ENCODE data around the gene LRP1-AS. TPM values are rescaled to one million over a fixed set of nuclear protein-coding genes. Genes with fewer than 3 reads are reported as not detected.

The LRP1-AS gene
- total and polyA plus RNA-seq, 10 of the 15 experiments (the other 5 are each of a cell fraction or from before 2014, with no cell fraction given) = not detected

GRCh38 chr12:57168058-57168457 lies 20.6 kb upstream of the LRP1-AS start:
- ChIA-PET CTCF (interaction anchor here (1.2 kb wide), 1 partner anchor 70 kb away, joined by 3 read pairs; no protein-coding TSS in a partner anchor), SMC1A (ENCODE audit: uncharacterized antibody, unreplicated experiment) (interaction anchor here (1.2 to 1.4 kb wide), 2 partner anchors 20 to 42 kb away, joined by 3 to 5 read pairs; no protein-coding TSS in a partner anchor), RAD21 (ENCODE audit: unreplicated experiment) (interaction anchor here (1.6 kb wide), 1 partner anchor 44 kb away, joined by 4 read pairs; no protein-coding TSS in a partner anchor), POLR2A (no interaction called here)
- no TSS peak for BruUV-seq (replicated peaks)
- 59% methylated on average over 10 of the region's 10 CpGs for WGBS (ENCODE audit: insufficient coverage, insufficient replicate concordance, low lambda C conversion rate, missing lambda C conversion rate)
- peaks cover 3% of the 10 kb centered on the region; the same call in 1 of the 2 replicates for H4K20me1 ChIP-seq (ENCODE audit: control insufficient read depth, insufficient read depth)
- H2AFZ ChIP-seq (ENCODE audit: control insufficient read depth, low read depth, low read length) = no peak overlapping the region
- intact Hi-C loops (cut with micrococcal nuclease; ENCODE audit: unreplicated experiment) (no loop called here), in situ Hi-C loops (cut with MboI) (no loop called here)
- H3K27ac ChIP-seq (ENCODE audit: control insufficient read depth, insufficient read depth) = no peak overlapping the region
- H3K27me3 ChIP-seq (replicated peaks in 1 of 2; ENCODE audit: control insufficient read depth in 2 of 2, insufficient read depth in 2 of 2, low read length in 1 of 2) = no peaks in the 10 kb centered on the region
- no peak overlapping the region for H3K4me2 ChIP-seq (ENCODE audit: control insufficient read depth, insufficient read depth)
- no peak overlapping the region for H3K4me3 ChIP-seq
- no peak for FAIRE-seq
- H3K79me2 ChIP-seq (ENCODE audit: control insufficient read depth, insufficient read depth, low read length) = no peaks in the 10 kb centered on the region
- H3K9me3 ChIP-seq (replicated peaks; ENCODE audit: control insufficient read depth, insufficient read depth, low read length) = no peaks in the 10 kb centered on the region
- H3K9ac ChIP-seq (ENCODE audit: control insufficient read depth, insufficient read depth, low read length) = no peak overlapping the region
- DNase-seq (ENCODE audit: low read depth, low spot score) = no peak
- no peaks in the 10 kb centered on the region; the same call in 1 of the 2 replicates for H3K4me1 ChIP-seq (ENCODE audit: control insufficient read depth, insufficient read depth, low read length)
- no peak for ATAC-seq
- TF ChIP-seq KLF5 (IDR thresholded peaks at IDR 0.05; ENCODE audit: partially characterized antibody) (no peak), USF2 (IDR thresholded peaks at IDR 0.05; ENCODE audit: borderline replicate concordance, low read depth, low read length) (no peak), ZNF217 (IDR thresholded peaks at IDR 0.05) (no peak), FOXK2 (IDR thresholded peaks at IDR 0.05) (no peak), RFX5 (IDR thresholded peaks at IDR 0.05; ENCODE audit: low read depth, low read length) (no peak), RBBP5 (conservative IDR thresholded peaks at IDR 0.05) (no peak), ZNF384 (IDR thresholded peaks at IDR 0.05; ENCODE audit: borderline replicate concordance, low read depth, low read length) (no peak)
- TF ChIP-seq, protein P1, sequence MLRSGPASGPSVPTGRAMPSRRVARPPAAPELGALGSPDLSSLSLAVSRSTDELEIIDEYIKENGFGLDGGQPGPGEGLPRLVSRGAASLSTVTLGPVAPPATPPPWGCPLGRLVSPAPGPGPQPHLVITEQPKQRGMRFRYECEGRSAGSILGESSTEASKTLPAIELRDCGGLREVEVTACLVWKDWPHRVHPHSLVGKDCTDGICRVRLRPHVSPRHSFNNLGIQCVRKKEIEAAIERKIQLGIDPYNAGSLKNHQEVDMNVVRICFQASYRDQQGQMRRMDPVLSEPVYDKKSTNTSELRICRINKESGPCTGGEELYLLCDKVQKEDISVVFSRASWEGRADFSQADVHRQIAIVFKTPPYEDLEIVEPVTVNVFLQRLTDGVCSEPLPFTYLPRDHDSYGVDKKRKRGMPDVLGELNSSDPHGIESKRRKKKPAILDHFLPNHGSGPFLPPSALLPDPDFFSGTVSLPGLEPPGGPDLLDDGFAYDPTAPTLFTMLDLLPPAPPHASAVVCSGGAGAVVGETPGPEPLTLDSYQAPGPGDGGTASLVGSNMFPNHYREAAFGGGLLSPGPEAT (IDR thresholded peaks at IDR 0.05; ENCODE audit: low read depth) = no peak
- TF ChIP-seq, protein P2, sequence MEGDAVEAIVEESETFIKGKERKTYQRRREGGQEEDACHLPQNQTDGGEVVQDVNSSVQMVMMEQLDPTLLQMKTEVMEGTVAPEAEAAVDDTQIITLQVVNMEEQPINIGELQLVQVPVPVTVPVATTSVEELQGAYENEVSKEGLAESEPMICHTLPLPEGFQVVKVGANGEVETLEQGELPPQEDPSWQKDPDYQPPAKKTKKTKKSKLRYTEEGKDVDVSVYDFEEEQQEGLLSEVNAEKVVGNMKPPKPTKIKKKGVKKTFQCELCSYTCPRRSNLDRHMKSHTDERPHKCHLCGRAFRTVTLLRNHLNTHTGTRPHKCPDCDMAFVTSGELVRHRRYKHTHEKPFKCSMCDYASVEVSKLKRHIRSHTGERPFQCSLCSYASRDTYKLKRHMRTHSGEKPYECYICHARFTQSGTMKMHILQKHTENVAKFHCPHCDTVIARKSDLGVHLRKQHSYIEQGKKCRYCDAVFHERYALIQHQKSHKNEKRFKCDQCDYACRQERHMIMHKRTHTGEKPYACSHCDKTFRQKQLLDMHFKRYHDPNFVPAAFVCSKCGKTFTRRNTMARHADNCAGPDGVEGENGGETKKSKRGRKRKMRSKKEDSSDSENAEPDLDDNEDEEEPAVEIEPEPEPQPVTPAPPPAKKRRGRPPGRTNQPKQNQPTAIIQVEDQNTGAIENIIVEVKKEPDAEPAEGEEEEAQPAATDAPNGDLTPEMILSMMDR (IDR thresholded peaks at IDR 0.05 in 2 of 3, conservative IDR thresholded peaks at IDR 0.05 in 1 of 3; ENCODE audit: control insufficient read depth in 2 of 3, extremely low read depth in 1 of 3, insufficient read depth in 1 of 3, low read depth in 3 of 3, low read length in 3 of 3) = no peak
- TF ChIP-seq, protein P3, sequence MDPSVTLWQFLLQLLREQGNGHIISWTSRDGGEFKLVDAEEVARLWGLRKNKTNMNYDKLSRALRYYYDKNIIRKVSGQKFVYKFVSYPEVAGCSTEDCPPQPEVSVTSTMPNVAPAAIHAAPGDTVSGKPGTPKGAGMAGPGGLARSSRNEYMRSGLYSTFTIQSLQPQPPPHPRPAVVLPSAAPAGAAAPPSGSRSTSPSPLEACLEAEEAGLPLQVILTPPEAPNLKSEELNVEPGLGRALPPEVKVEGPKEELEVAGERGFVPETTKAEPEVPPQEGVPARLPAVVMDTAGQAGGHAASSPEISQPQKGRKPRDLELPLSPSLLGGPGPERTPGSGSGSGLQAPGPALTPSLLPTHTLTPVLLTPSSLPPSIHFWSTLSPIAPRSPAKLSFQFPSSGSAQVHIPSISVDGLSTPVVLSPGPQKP (IDR thresholded peaks at IDR 0.05; ENCODE audit: low read depth, low read length) = no peak
- no peaks in the 10 kb centered on the region for H3K36me3 ChIP-seq (ENCODE audit: control insufficient read depth in 2 of 2, insufficient read depth in 2 of 2, low read length in 1 of 2)

Measured in GM12878 (cell line).